Measurements from ENCODE around the gene CEMIP.

Gene CEMIP

GRCh38 chr15:80804970-80805495 is 25.9 kb downstream of the CEMIP start:
- peaks cover 9% of the 10 kb centered on the region for H3K9me3 Mint-ChIP-seq

DNA sequence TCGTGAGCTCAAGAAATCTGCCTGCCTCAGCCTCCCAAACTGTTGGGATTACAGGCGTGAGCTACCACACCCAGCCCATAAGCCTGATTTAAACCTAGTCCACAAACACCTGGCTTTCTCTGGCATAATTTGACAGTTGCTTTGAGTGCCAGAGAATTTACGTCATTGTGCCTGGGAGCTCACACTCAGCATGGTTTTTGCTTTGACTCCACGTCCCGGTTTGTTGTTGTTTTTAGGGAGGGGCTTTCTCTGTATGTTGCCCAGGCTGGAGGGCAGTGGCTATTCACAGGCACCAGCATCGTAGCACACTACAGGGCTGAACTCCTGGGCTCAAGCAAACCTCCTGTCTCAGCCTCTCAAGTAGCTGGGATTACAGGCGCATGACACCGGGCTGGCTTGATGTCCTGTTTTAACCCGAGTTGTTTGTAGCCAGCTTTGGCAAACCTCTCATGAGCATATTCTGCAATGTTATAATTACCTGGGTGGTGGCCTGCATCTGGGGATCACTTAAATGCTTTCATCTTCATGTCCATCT is 32.7 kb downstream of the CEMIP start:
- no peak for DNase-seq (ENCODE audit: low spot score)
- Mint-ChIP-seq H3K4me3 (no peak overlapping the region), H3K27me3 (ENCODE audit: low read depth) (peaks cover 4% of the 10 kb centered on the region), H3K36me3 (ENCODE audit: low read depth) (peaks cover 3% of the 10 kb centered on the region), H3K4me1 (ENCODE audit: low read depth) (peaks cover 5% of the 10 kb centered on the region), H3K9me3 (no peaks in the 10 kb centered on the region), H3K27ac (no peak overlapping the region)

More at GRCh38 chr15:80804970-80805495, 25.9 kb downstream of the CEMIP start:
- Mint-ChIP-seq H3K4me1 (ENCODE audit: low read depth) (peaks cover 47% of the 10 kb centered on the region), H3K27me3 (ENCODE audit: low read depth) (no peaks in the 10 kb centered on the region), H3K4me3 (peak overlapping the region; percentile 53), H3K36me3 (ENCODE audit: low read depth) (peaks cover 16% of the 10 kb centered on the region), H3K27ac (peak overlapping the region; percentile 80)
- peak; percentile 68 for DNase-seq (ENCODE audit: low spot score)

DNA sequence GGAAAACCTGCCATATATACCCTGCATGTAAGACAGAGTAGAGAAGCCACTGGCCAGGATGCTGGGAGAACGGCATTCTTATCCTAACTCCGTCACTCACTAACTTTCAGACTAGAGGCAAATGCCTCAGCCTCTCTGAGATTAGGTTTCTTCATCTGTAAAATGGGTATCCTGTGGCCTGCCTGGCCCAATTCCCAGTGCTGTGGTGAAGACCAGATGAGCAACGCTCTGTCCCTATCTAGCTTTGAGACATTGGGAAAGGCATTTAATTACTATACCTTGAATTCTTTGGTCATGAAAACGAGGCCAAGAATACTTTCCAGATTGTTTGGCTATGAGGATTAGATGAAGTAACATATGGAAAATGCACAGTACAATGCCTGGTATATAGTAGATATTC is 35.9 kb downstream of the CEMIP start:
- Mint-ChIP-seq H3K9me3 (no peaks in the 10 kb centered on the region), H3K27me3 (ENCODE audit: low read depth) (peaks cover 16% of the 10 kb centered on the region), H3K4me1 (ENCODE audit: low read depth) (peaks cover 2% of the 10 kb centered on the region), H3K4me3 (no peak overlapping the region), H3K36me3 (ENCODE audit: low read depth) (peaks cover 3% of the 10 kb centered on the region), H3K27ac (no peak overlapping the region)
- no peak for DNase-seq (ENCODE audit: low spot score)

DNA sequence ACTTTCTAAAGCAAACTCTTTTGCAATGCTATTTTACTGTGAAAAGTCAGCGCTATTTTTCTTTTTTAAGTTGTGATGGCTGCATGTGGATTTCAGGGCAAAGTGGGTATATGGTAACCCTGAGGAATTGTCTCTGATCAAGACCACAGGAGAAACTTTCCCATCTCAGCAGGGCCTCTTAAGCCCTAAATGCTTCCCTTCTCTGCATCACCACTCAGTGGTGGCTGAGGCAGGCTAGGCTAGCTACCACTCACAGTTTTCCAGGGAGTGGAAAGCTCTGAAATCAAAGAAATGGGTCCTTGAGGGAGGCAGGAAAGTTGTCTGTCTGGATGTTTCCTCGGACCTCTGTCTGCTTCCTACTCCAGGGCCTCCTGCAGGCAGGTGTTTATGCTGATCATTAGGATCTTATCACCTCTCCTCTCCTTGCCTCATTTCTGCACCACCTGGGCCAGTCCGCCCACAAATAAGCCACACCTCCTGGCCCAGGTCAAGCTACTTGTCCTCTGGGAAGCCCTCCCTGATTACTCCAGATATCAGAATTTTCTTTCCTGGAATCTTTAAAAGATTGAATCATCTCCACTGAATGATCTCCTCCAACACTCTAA is 37.0 kb downstream of the CEMIP start:
- Mint-ChIP-seq H3K4me1 (ENCODE audit: low read depth) (peaks cover 2% of the 10 kb centered on the region), H3K4me3 (no peak overlapping the region), H3K27ac (no peak overlapping the region), H3K27me3 (ENCODE audit: low read depth) (peaks cover 19% of the 10 kb centered on the region), H3K9me3 (no peaks in the 10 kb centered on the region), H3K36me3 (ENCODE audit: low read depth) (peaks cover 1% of the 10 kb centered on the region)
- DNase-seq (ENCODE audit: low spot score) = no peak

GRCh38 chr15:80816936-80817335 is 37.8 kb downstream of the CEMIP start:
- Mint-ChIP-seq H3K9me3 (no peaks in the 10 kb centered on the region), H3K4me1 (ENCODE audit: low read depth) (peaks cover 2% of the 10 kb centered on the region), H3K4me3 (no peak overlapping the region), H3K27ac (no peak overlapping the region), H3K27me3 (ENCODE audit: low read depth) (peaks cover 21% of the 10 kb centered on the region), H3K36me3 (ENCODE audit: low read depth) (peaks cover 1% of the 10 kb centered on the region)
- DNase-seq (ENCODE audit: low spot score) = no peak

DNA sequence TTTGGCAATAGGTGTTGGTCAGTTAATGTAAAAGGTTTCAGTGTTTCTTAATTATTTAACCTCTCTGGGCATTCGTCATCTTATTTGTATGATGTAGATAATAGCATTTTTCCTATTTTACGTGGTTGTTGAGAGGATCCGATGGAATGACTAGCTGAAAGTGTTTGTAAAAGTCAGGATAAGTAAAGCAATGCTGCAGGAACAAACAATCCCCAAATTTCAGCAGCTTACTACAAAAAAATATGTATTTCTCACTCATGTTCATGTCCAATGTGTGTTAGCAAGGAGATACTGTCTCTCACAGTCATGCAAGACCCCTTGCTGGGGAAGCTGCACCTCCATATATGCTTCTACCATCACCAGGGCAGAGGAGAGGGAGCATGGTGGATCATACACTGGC is 38.7 kb downstream of the CEMIP start:
- Mint-ChIP-seq H3K9me3 (no peaks in the 10 kb centered on the region), H3K27me3 (ENCODE audit: low read depth) (peaks cover 21% of the 10 kb centered on the region), H3K4me3 (no peak overlapping the region), H3K36me3 (ENCODE audit: low read depth) (peaks cover 1% of the 10 kb centered on the region), H3K27ac (no peak overlapping the region), H3K4me1 (ENCODE audit: low read depth) (peaks cover 2% of the 10 kb centered on the region)
- no peak for DNase-seq (ENCODE audit: low spot score)

DNA sequence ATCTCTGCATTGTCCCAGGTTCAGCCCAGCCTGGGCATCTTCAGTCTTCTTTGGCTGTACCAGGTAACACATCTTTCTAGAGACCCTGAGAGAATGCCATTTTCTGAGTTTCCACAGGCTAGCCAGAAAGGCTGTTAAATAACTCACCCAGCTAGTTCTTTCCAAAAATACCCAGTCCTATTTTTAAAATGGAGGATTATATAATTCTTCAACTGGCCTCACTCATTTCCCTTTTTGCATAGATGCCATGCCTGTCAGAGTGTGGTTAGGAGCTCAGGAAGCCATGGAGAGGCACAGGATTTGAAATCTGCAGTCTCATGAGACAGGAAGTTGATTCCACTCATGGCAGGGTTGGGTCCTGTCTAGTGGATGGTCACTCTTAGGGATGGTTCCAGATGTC is 39.8 kb downstream of the CEMIP start:
- Mint-ChIP-seq H3K9me3 (no peaks in the 10 kb centered on the region), H3K27me3 (ENCODE audit: low read depth) (peaks cover 21% of the 10 kb centered on the region), H3K4me1 (ENCODE audit: low read depth) (peaks cover 2% of the 10 kb centered on the region), H3K4me3 (no peak overlapping the region), H3K27ac (no peak overlapping the region), H3K36me3 (ENCODE audit: low read depth) (peaks cover 1% of the 10 kb centered on the region)
- no peak for DNase-seq (ENCODE audit: low spot score)

- Mint-ChIP-seq H3K36me3 (ENCODE audit: low read depth) (no peaks in the 10 kb centered on the region), H3K4me3 (no peak overlapping the region), H3K9me3 (no peaks in the 10 kb centered on the region), H3K4me1 (ENCODE audit: low read depth) (peaks cover 2% of the 10 kb centered on the region), H3K27ac (no peak overlapping the region), H3K27me3 (ENCODE audit: low read depth) (peaks cover 21% of the 10 kb centered on the region)
- no peak for DNase-seq (ENCODE audit: low spot score)
Observed at GRCh38 chr15:80820092-80820491, 40.9 kb downstream of the CEMIP start.

DNA sequence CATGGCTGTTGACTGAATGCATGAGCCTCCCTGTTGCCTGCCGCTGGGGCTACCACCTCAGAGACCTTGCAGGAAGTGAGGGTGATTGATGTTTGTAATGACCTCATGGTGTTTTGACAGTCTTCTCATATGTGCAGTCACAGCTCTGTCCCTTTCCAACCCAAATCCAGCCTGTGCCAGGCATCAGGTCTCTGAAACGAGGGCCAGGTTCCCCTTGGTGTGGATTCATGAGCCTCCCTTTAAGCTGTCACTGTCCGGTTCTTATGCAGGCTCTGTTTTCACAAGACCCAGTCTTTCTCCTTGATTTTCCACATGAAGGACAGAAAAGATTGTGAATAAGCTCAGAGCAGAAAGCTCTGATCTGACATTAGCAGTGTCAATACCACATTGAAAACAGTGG is 43.1 kb downstream of the CEMIP start:
- DNase-seq (ENCODE audit: low spot score) = no peak
- Mint-ChIP-seq H3K4me1 (ENCODE audit: low read depth) (no peaks in the 10 kb centered on the region), H3K4me3 (no peak overlapping the region), H3K27ac (no peak overlapping the region), H3K27me3 (ENCODE audit: low read depth) (peaks cover 15% of the 10 kb centered on the region), H3K9me3 (no peaks in the 10 kb centered on the region), H3K36me3 (ENCODE audit: low read depth) (no peaks in the 10 kb centered on the region)

DNA sequence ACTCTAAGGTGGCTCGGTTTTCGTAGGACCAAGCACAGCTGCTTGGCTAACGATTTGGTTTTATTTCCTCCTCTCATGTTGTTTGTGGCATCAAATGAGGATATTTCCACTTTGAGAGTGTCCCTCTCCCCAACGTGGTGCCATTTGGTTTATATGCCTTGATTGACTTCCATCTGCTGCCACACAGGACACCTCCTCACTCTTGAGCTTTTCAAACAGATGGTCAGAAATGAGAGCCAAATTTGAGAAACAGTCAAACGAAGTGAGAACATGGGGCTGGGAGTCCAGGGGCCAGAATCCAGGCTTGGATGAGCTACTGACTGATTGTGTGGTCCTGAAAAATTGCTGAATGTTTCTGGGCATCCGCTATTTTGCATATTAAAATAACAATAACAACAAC is 43.5 kb downstream of the CEMIP start:
- no peaks in the 10 kb centered on the region for H3K36me3 Mint-ChIP-seq (ENCODE audit: low read depth)
- peaks cover 15% of the 10 kb centered on the region for H3K27me3 Mint-ChIP-seq (ENCODE audit: low read depth)
- H3K4me3 Mint-ChIP-seq = no peak overlapping the region
- no peak for DNase-seq (ENCODE audit: low spot score)
- H3K4me1 Mint-ChIP-seq (ENCODE audit: low read depth) = no peaks in the 10 kb centered on the region
- no peak overlapping the region for H3K27ac Mint-ChIP-seq
- no peaks in the 10 kb centered on the region for H3K9me3 Mint-ChIP-seq

- Mint-ChIP-seq H3K9me3 (no peaks in the 10 kb centered on the region), H3K4me1 (ENCODE audit: low read depth) (no peaks in the 10 kb centered on the region), H3K27ac (no peak overlapping the region), H3K4me3 (no peak overlapping the region), H3K27me3 (ENCODE audit: low read depth) (peaks cover 11% of the 10 kb centered on the region), H3K36me3 (ENCODE audit: low read depth) (no peaks in the 10 kb centered on the region)
- DNase-seq (ENCODE audit: low spot score) = no peak
Observed at GRCh38 chr15:80823120-80823519, 44.0 kb downstream of the CEMIP start.

DNA sequence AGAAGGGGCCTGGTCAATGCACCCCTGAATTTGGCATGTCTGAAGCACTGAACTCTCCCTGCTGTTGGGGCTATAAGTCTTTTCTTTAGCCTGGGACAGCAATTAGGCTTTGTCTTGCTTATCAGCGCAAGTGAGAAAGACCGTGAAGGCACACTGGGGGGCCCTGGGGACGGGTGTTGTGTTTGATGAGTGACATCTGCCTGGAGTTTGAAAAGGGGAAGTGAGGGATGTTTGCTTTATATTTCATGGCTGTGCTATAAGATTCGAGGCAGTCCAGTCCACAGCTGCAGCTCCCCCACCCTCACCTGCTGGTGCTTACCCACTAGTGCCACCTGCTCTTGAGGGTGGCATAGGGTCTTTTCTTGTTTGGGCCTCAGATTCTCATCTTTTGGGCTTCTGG is 44.8 kb downstream of the CEMIP start:
- no peak for DNase-seq (ENCODE audit: low spot score)
- Mint-ChIP-seq H3K36me3 (ENCODE audit: low read depth) (no peaks in the 10 kb centered on the region), H3K27ac (no peak overlapping the region), H3K4me3 (no peak overlapping the region), H3K4me1 (ENCODE audit: low read depth) (no peaks in the 10 kb centered on the region), H3K27me3 (ENCODE audit: low read depth) (peaks cover 11% of the 10 kb centered on the region), H3K9me3 (no peaks in the 10 kb centered on the region)

- no peak for DNase-seq (ENCODE audit: low spot score)
- no peaks in the 10 kb centered on the region for H3K4me1 Mint-ChIP-seq (ENCODE audit: low read depth)
- no peak overlapping the region for H3K4me3 Mint-ChIP-seq
- no peak overlapping the region for H3K27ac Mint-ChIP-seq
- peaks cover 5% of the 10 kb centered on the region for H3K27me3 Mint-ChIP-seq (ENCODE audit: low read depth)
- H3K9me3 Mint-ChIP-seq = no peaks in the 10 kb centered on the region
- no peaks in the 10 kb centered on the region for H3K36me3 Mint-ChIP-seq (ENCODE audit: low read depth)
Observed at GRCh38 chr15:80825361-80826030, 46.3 kb downstream of the CEMIP start.

DNA sequence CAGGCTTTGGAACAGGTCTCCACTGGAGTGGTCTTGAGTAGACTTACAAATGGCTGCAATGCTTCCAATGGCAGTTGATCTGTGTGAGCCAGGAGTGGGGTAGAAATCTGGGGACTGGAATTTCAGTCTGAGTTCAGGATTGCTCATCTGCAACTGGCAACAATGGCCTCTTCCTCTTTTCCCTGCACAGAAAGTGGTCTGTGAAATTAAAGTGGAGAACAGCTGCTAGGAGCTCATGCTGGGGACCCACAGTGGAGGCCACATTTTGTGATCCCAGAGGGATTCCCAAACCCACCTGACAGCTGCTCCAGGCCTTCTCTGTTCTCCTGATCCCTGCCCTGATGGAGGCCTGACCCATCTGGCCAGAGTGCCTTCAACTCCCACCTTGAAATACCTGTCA is 49.6 kb downstream of the CEMIP start:
- Mint-ChIP-seq H3K27me3 (ENCODE audit: low read depth) (peaks cover 2% of the 10 kb centered on the region), H3K36me3 (ENCODE audit: low read depth) (no peaks in the 10 kb centered on the region), H3K27ac (no peak overlapping the region), H3K9me3 (no peaks in the 10 kb centered on the region), H3K4me3 (no peak overlapping the region), H3K4me1 (ENCODE audit: low read depth) (no peaks in the 10 kb centered on the region)
- no peak for DNase-seq (ENCODE audit: low spot score)
